ENCODE data around the gene CSNK1G1. TPM values are rescaled to one million over a fixed set of nuclear protein-coding genes. Genes with fewer than 3 reads are reported as not detected.

CSNK1G1 gene
- total and polyA plus RNA-seq, 2 of the 4 experiments (the other 2 are of a cell fraction): 7.4 to 29.4 TPM

DNA sequence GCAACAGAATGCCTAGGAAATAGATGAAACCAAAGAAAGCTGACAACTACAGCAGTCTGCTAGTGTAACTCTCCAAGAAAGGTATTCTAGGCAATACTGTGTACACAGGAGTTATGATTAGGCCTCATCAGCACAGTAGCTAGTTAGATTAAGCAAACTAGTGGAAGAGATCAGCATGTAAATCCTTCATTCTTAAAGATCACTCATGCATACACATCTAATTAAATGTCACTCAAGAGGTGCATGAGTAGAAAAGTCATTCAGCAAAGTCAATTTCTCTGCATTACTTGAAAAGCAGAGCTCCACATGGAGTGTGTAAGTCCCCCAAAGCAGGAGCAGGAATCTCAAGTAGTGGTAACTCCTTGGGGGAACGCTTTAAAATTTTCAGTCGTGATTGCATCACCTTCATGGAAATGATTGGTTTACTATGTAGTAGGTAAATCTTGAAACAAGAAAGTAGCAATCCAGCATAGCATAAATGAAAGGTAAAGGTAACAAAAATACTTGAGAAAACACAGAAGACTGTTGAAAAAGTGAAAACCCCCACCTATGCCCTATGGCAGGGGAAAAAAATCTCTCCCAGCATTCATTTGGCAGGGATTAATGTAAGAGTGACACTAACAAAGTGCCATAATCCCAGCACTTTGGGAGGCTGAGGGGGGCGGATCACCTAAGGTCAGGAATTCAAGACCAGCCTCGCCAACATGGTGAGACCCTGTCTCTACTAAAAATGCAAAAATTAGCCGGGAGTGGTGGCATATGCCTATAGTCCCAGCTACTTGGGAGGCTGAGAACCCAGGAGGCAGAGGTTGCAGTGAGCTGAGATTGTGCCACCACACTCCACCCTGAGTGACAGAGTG, 163.8 kb downstream of the CSNK1G1 start:
- H2AK5ac ChIP-seq (ENCODE audit: low read depth, low read length): no peak overlapping the region
- ChIA-PET CTCF (no interaction called here), POLR2A (ENCODE audit: unreplicated experiment) (no interaction called here)
- H3K4me1 ChIP-seq (ENCODE audit: control insufficient read depth, insufficient read depth, low read length): no peaks in the 10 kb centered on the region
- H3K9me1 ChIP-seq (ENCODE audit: insufficient read depth, low read length): no peaks in the 10 kb centered on the region; the same call in 1 of the 2 replicates
- H3K4me3 ChIP-seq (ENCODE audit: insufficient read depth, low read depth, low read length): no peak overlapping the region
- DNase-seq (no peak), ATAC-seq (ENCODE audit: low read depth) (no peak; the same call in 1 of the 2 replicates)
- H4K5ac ChIP-seq (ENCODE audit: low read depth, low read length): no peak overlapping the region
- dilution Hi-C loops (cut with HindIII; ENCODE audit: low sequenced_read_pairs, unreplicated experiment) (no loop called here), intact Hi-C loops (cut with micrococcal nuclease) (no loop called here), in situ Hi-C loops (cut with MboI; ENCODE audit: low sequenced_read_pairs) (loop anchor here (25.0 kb wide), 1 partner anchor 470 kb away; no protein-coding TSS in a partner anchor)
- no TSS peak for BruUV-seq (replicated peaks)
- no peak overlapping the region for H2BK20ac ChIP-seq (ENCODE audit: low read depth, low read length)
- H4K8ac ChIP-seq (ENCODE audit: low read depth in 2 of 2, low read length in 2 of 2): no peak overlapping the region
- WGBS, 2 experiments (ENCODE audit: extremely low coverage in 2 of 2, insufficient read length in 1 of 2): no CpG with 5 or more reads among the region's 5 CpGs
- H2BK120ac ChIP-seq (ENCODE audit: low read depth, low read length): no peak overlapping the region
- peaks cover 0 to 4% of the 10 kb centered on the region in 2 experiments; a peak in 2 of 4 replicates for H3K79me1 ChIP-seq (ENCODE audit: low read depth in 1 of 2, low read length in 2 of 2)
- H3K56ac ChIP-seq (ENCODE audit: extremely low read depth, insufficient read depth, low read length): no peak overlapping the region
- no peaks in the 10 kb centered on the region for H3K27me3 ChIP-seq (ENCODE audit: control insufficient read depth, insufficient read depth, low read length)
- no peak overlapping the region for H2AFZ ChIP-seq (replicated peaks; ENCODE audit: low read length, poor library complexity)
- no peak overlapping the region for H3K14ac ChIP-seq (replicated peaks; ENCODE audit: low read depth, low read length)
- H4K20me1 ChIP-seq (ENCODE audit: insufficient read depth, low read length): no peaks in the 10 kb centered on the region
- no peak overlapping the region for H3K4ac ChIP-seq (ENCODE audit: low read depth, low read length)
- no peaks in the 10 kb centered on the region for H3K9me3 ChIP-seq (ENCODE audit: control insufficient read depth, insufficient read depth, low read length)
- H2BK15ac ChIP-seq (ENCODE audit: low read depth, low read length): no peak overlapping the region
- H3K9ac ChIP-seq (ENCODE audit: low read depth, low read length): no peak overlapping the region
- H4K91ac ChIP-seq (ENCODE audit: insufficient read depth, low read depth, low read length): no peak overlapping the region
- H3K23ac ChIP-seq (ENCODE audit: low read depth, low read length): no peak overlapping the region
- H2BK5ac ChIP-seq (ENCODE audit: low read depth, low read length, poor library complexity, severe bottlenecking): no peak overlapping the region
- no peak overlapping the region for H3K27ac ChIP-seq (ENCODE audit: insufficient read depth, low read length)
- no peak overlapping the region for H3K18ac ChIP-seq (ENCODE audit: low read depth, low read length)
- no peak overlapping the region for H2AK9ac ChIP-seq (replicated peaks; ENCODE audit: low read depth, low read length, poor library complexity)
- H3K4me2 ChIP-seq (ENCODE audit: low read depth, low read length): no peak overlapping the region
- H3K36me3 ChIP-seq (ENCODE audit: control insufficient read depth, insufficient read depth, low read length): peaks cover 7% of the 10 kb centered on the region
- TF ChIP-seq, protein P1, sequence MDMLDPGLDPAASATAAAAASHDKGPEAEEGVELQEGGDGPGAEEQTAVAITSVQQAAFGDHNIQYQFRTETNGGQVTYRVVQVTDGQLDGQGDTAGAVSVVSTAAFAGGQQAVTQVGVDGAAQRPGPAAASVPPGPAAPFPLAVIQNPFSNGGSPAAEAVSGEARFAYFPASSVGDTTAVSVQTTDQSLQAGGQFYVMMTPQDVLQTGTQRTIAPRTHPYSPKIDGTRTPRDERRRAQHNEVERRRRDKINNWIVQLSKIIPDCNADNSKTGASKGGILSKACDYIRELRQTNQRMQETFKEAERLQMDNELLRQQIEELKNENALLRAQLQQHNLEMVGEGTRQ (IDR thresholded peaks at IDR 0.05; ENCODE audit: low read depth, low read length): no peak
- TF ChIP-seq RCOR1 (IDR thresholded peaks at IDR 0.05; ENCODE audit: insufficient replicate concordance, low read length): no peak
- peak; percentile 61; the same call in 1 of the 2 replicates for TF ChIP-seq CEBPB (IDR thresholded peaks at IDR 0.05; ENCODE audit: low read depth, low read length)
